T-helper 9 cell (primary cell): ENCODE measurements around the gene ABR.
"Not testable (repeated sequence)": the region's sequence is repeated elsewhere in the genome, so short reads cannot be mapped to it uniquely, and the experiment has no call there.

ENCODE experiments used
- DNase-seq: peaks from one replicate; pipeline ENCODE4 v3.0.0-alpha.2; 2020

The ABR gene

GRCh38 chr17:1094591-1094990 is 85.2 kb downstream of the ABR start:
- no peak for DNase-seq

GRCh38 chr17:1091900-1092299 is 87.9 kb downstream of the ABR start:
- no peak for DNase-seq

DNA sequence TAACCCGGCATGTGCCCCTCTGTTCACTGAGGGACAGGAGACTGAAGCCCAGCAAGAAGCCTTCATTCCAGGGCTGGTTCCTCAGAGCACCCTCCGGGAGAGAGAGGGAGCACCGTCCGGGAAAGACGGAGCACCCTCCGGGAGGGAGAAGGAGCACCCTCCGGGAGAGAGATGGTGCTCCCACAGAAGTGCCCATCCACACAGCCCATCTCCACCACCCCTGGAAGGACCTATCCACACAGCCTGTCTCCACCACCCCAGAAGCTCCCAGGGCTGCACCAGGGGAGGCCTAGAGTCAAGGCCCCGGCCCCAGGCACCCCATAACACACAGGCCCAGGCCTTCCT is 88.6 kb downstream of the ABR start:
- DNase-seq, result no peak

DNA sequence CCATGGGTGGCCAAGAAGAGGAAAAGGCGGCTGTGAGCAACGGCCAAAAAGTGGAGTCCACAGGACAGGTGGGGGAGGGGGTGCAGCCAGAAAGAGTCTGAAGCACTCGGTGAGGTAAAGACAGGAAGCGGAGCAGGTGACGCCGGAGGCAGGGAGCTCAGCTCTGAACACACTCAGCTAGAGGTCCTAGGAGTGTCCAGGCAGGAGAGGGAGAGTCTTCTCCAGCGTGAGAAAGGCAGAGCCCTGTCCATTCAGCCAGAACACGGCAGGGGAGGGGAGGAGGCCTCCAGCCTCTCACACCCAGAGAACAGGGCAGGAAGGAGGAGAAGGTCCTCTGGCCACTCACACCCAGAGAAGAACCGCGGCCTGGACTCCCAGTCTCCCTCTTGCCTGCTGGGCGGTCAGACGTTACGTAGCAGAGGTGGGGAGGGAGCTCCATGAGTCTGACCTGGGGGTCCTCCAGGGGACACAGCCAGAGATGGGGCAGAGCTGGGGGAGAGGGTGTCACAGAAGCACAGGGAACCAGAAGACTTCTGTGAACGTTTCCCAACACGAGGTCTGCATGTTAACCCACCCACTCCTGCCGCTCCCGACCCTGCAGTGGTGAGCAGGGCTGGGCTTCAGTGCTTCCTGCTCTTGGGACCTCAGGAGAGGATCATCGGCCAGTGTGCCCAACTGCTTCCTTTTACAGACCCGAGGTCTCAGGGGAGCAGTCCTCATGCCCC is 89.2 kb downstream of the ABR start:
- DNase-seq, result no peak

DNA sequence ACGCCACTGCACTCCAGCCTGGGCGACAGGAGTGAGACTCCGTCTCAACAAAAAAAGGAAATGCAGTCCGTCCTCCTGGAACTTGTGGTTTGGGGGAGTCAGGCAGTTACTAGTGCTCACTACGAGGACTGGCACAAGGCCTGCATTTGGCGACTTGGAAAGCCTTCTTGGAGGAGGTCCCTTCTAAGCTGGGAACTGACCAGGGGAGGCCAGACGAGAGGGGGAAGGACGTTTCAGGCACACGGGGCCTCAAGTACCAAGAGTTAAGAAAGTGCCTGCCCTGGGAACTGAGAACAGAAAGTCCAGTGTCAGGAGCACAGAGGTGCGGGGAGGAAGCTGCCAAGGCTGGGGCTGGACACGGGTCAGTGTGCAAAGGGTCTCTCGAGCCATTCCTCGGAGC is 89.9 kb downstream of the ABR start:
- no peak for DNase-seq

DNA sequence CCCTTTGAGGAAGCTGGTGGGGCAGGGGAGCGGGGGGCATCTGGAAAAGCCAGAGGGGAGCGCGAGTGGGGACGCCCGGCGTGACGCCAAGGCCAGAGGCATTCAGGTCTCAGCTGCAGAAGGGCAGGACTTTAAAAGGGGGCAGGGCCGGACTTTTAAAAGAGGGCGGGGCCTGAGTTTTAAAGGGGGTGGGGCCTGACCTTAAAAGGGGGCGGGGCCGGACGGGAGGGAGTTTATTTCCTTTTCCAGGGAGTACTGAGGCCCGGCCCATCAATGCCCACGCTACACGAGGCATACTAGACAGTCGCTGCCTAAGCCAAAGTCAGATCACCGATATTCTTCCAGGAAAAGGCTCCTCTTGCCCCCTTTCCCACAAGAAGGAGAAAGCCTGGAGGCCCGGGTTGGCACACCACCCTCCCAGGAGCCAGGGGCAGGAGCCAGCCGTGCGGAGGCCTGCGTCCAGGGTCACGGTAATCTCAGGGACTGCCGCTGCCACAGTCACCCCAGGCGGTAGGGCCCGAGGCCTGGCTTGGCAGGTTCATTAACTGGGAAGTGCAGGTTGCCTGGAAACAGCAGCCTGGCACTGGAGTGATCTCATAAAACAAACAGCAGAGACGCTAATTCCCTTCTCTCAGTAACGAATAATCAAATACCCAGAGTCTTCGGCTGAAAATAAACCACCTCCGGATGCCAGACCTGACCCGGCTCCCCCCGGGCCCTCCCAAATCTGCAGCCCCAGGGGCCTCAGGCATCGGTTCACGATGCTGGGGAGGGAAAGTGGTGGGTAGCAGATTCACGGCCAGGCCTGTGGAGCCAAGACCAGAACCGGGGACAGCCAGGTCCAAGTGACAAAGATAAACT is 92.2 kb downstream of the ABR start:
- DNase-seq, result no peak

DNA sequence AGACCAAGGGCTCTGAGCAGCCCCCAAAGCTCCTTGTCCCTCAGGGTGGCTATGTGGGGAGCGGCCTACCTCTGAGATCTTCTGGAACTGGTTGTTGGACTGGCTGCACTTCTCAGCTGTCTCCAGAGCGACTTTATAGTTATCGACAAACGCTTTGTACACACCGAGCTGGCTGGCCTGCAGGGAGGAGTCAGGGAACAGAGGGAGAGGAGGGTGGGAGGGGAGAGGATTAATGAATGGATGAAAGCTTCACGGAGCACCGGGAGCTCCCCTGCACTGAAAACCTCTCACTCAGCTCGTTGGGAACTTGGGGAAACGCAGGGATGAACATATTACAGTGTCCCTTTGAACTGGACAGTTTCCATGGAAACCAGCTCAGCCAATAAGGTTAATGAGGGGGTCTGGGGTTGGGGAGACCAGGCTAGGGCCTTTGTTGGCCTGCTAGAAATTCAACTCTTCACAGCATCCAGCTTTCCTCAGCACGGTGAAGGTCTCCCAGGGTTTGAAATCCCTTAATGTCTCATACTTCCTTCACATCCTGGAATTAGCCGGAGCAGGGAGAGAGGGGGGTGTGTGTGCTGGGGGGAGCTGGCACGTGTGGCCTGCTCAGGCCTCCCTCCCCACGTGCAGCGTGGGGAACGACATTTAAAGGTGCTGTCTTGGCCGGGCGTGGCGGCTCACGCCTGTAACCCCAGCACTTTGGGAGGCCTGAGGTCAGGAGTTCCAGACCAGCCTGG is 96.2 kb downstream of the ABR start:
- no peak for DNase-seq

- DNase-seq, result no peak
These were observed 97.2 kb downstream of the ABR start for GRCh38 chr17:1082579-1082978.

DNA sequence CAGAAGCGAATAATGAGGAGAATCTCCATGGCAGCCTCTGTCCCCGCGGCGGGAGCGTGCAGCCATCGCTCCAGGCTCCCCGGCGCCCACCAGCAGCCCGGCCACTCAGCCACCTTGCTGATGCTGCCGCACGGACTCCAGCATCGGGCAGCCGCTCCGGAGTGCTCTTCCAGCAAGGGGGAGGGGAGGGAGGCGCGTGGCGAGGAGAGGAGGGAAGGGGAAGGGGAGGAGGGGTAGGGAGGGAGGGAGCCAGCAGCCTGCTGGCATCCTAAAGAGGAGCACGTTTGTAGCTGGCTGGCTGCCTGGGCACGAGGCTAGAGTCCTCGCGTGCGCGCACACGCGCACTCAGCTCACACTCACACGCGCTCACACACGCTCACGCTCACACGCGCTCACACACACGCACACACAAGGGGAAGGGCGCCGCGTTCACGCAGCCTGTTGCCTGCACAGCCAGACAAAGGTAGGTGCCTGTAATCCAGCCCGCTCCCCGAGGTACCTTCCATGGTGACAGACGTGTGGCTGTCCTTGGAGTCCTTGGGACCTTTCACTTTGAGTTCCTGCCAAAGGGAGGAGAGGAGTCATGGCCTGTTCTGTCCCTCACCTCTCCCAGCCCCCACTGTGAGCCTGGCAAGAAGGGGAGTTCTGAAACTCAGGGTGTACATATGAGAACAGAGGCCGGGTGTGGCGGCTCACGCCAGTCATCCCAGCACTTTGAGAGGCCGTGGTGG is 100.8 kb downstream of the ABR start:
- DNase-seq, result no peak

DNA sequence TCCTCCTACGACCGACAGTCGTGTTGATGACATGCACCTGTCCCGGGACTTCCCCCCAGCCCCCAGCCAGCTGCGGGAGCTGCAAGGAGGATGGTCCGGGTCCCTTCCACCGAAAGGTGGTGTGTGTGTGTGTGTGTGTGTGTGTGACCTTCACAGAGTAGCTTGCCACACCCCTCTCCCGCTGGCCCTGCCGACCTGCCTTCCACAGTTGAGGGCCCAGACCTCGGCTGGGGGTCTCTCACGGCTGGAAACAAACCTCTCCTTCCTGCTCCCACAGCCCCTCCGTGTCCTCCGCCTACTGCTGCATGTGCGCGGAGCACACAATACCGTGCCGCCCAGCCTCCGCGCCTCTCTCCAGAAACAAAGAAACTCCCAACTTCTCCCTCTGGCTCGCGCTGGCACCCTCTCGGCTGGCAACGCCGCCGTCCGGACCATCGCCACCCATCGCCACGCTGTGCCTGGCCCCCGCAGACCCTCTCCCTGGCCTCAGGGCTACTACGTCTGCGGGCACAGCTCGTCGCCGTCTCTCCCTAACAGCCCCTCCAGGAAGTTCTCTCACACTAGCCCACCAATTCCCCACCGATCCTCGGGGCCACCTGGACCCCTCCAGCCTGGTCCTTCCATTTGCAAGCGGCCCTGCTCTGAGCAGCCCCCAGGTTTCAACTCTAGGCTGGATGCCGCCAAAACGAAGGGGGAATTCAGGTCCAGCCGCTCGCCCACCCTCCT is 101.6 kb downstream of the ABR start:
- no peak for DNase-seq

GRCh38 chr17:1077581-1077985 is 102.2 kb downstream of the ABR start:
- no peak for DNase-seq

DNA sequence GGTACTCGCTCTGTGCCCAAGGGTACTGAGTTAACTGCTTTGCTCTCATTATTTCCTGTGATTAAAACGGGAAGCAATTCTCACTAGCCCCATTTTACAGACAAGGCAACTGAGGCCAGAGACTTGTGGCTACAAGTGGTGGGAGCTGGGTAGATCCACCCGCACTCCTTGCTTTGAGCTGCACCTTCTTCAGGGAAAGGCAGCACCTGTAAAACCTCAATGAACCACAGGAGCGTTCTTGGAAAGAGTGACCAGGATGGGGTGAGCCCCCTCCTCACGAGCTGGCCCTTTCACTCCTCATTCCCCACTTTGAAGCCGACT is 102.8 kb downstream of the ABR start:
- DNase-seq, result no peak

GRCh38 chr17:1076299-1076981 is 103.3 kb downstream of the ABR start:
- DNase-seq, result no peak

DNA sequence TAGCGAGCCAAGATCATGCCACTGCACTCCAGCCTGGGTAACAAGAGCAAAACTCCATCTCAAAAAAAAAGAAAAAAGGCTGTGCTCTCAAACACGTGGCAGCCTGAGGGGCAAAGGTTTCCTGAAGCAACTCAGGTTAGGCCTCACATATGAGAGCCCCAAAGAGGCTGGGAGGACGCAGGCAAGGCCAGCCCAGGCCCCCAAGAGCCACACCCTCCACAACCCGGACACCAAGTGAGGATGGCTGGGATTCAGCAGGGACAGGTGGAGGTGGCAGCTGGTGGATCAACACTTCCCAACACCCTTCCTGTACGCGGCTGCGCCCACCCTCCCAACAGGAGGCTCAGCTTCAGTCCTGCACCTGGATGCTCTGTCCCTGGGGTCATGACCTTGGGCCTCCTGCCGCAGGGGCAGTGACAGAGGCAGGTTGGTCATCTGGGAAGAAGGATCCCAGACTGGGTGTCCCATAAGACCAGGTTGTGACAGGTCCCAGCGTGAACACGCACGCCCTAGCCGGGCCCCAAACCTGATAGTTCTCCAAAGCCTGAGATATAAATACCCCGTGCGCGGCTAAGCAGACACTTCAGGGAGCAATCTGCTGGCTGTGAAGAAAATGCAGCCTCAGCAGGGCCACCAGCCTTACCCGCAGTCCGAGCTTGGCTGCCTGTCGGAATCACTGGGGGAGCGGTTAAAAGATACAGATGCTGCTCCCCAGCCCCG is 104.7 kb downstream of the ABR start:
- no peak for DNase-seq

DNA sequence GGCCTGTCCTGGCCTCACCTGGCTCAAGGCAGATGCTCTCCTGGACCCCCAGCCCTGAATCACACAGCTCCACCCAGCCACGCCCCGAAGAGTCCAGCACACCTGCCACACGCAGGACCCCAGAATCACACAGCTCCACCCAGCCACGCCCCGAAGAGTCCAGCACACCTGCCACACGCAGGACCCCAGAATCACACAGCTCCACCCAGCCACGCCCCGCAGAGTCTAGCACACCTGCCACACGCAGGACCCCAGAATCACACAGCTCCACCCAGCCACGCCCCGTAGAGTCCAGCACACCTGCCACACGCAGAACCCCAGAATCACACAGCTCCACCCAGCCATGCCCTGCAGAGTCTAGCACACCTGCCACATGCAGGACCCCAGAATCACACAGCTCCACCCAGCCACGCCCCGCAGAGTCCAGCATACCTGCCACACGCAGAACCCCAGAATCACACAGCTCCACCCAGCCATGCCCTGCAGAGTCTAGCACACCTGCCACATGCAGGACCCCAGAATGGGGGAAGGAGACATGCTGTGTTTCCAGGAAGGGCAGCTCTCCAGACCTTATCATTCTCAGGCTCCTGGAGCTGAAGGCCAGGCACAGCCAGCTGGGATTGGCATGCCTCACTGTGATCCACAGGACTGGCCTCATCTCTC is 105.7 kb downstream of the ABR start:
- not testable (repeated sequence) for DNase-seq

GRCh38 chr17:1073241-1073962 is 106.4 kb downstream of the ABR start:
- no peak for DNase-seq

GRCh38 chr17:1072551-1072961 is 107.2 kb downstream of the ABR start:
- no peak for DNase-seq

- DNase-seq, result no peak
These were observed 108.5 kb downstream of the ABR start for GRCh38 chr17:1071103-1071825.

DNA sequence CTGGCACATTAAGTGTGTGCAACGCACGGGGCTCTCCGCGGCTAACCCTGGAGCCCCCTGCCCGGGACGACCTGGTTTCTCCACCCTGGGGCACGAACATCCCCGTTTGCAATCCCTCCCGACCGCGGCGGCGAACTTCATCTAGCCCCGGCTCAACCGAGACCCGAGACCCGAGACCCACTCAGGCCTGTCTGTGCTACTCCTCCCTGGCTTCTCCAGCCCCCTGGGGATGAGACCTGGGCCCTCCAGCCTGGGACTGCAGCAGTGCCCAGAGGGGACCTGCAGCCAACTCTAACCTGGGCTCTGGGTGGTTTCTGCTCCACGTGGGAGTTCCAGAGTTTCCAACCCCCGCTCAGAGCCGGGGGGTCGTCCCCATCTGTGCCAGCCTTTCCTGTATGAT is 109.4 kb downstream of the ABR start:
- no peak for DNase-seq
